A673 (cell line): ENCODE measurements around the gene PIGW.

Source experiments
- EZH2 ChIP-seq: fragments of 200-600 bp; sonication (generic); IDR thresholded peaks from 2 replicates; pipeline ENCODE4 v1.6.1; 2017; ENCODE audit warnings: borderline replicate concordance, low read depth, mild to moderate bottlenecking, mixed read lengths, antibody characterized with exemption, low read length; ENCODE audit not compliant: poor library complexity, severe bottlenecking
- TF ChIP-seq, protein P1 (sequence below): fragments of 300-800, 200-600 bp; sonication (generic); conservative IDR thresholded peaks from 2 replicates; pipeline ENCODE4 v1.5.1; 2017; ENCODE audit warnings: low read depth, mild to moderate bottlenecking, antibody characterized with exemption, low read length, moderate library complexity, mixed read lengths

DNA sequence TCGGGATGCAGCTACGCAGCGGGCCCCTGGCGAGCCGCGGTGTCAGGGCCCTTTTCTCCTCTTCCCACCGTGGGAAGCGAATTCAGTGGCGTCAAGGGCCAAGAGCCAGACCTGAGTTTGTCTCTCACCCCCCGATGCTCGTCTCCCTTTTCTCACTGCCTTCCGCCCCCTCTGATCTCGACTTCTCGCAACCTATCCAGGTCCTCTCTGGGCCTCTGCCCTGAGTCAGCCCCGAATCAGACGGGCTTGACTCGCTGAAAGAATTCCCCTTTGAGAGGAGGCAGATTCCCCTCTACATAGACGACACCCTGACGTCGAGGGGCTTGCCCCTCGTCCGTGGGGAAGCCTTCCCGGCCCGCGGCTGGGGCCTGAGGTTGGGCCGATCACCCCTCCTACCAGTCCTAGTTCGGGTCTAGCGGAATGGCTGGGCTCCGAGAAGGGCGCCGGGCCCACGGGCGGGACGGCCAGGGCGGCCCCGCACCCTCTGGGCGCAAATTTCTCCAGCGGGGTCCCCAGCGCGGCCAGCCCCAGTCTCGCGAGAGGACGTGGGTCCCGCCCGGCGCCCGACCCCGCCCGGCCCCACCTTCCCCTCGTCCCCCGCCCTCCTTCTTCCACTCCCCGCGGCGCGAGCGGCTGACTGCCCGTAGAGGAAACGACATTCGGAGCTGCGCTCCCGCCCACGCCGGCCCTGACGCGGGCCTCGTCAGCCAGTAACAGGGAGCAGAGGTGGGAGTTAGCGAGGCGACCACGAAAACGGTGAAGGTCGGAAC lies 9.7 kb downstream of the PIGW start, which contains the start of gene GGNBP2:
- TF ChIP-seq EZH2: no peak
- TF ChIP-seq, protein P1, sequence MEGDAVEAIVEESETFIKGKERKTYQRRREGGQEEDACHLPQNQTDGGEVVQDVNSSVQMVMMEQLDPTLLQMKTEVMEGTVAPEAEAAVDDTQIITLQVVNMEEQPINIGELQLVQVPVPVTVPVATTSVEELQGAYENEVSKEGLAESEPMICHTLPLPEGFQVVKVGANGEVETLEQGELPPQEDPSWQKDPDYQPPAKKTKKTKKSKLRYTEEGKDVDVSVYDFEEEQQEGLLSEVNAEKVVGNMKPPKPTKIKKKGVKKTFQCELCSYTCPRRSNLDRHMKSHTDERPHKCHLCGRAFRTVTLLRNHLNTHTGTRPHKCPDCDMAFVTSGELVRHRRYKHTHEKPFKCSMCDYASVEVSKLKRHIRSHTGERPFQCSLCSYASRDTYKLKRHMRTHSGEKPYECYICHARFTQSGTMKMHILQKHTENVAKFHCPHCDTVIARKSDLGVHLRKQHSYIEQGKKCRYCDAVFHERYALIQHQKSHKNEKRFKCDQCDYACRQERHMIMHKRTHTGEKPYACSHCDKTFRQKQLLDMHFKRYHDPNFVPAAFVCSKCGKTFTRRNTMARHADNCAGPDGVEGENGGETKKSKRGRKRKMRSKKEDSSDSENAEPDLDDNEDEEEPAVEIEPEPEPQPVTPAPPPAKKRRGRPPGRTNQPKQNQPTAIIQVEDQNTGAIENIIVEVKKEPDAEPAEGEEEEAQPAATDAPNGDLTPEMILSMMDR: no peak
